Stimulated activated naive CD4-positive, alpha-beta T cell (primary cell): Measurements from ENCODE around the gene RPL13A.
"Not testable (repeated sequence)": the region's sequence is repeated elsewhere in the genome, so short reads cannot be mapped to it uniquely, and the experiment has no call there.

Experiments used
- DNase-seq, 6 experiments: peaks; one replicate each; lab custom pipeline; 2025; lab: John Stamatoyannopoulos, UW

The RPL13A gene

GRCh38 chr19:49456326-49456725, 31.1 kb upstream of the RPL13A start:
- no peak for DNase-seq

DNA sequence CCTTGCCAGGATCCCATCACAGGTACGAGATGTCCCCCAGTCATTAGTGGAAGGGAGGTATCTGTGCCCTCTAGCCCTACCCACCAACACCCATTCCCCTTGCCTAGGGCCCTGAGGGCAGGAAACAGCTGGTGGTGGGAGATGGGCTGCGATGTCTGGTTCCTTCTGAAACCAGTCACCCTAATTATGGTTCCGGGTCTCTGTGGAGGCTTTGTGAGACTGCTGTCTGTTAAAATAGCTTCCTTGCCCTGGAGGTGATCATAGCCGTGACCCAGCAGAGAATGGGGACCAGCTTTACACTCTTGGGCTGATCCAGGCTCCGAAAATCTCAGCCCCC, 28.9 kb upstream of the RPL13A start:
- DNase-seq = no peak

DNA sequence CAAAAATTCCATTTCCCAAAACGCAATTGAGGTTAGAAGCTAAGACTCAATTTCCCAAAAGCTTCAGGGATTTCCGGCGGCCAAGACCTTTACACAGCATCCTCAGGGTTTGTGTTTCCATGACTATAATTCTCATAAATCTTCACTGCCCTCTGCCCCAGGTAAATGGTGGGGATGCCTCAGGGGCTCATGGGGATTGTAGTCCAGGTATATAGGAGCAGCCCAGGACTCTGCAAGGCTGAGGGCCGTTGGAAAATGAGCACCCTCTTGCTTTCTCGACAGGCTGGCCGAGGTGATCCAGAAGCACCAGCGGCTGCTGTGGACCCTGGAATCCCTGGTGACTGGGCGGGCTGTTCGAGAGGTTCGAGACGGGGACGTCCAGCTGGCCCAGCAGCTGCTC, 28.0 kb upstream of the RPL13A start:
- no peak for DNase-seq

DNA sequence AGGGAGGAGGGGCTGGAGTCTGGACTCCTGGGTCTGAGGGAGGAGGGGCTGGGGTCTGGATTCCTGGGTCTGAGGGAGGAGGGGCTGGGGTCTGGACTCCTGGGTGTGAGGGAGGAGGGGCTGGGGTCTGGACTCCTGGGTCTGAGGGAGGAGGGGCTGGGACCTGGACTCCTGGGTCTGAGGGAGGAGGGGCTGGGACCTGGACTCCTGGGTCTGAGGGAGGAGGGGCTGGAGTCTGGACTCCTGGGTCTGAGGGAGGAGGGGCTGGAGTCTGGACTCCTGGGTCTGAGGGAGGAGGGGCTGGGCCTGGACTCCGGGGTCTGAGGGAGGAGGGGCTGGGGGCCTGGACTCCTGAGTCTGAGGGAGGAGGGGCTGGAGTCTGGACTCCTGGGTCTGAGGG, 26.3 kb upstream of the RPL13A start:
- not testable (repeated sequence) for DNase-seq

GRCh38 chr19:49461656-49462055, 25.8 kb upstream of the RPL13A start:
- no peak for DNase-seq

DNA sequence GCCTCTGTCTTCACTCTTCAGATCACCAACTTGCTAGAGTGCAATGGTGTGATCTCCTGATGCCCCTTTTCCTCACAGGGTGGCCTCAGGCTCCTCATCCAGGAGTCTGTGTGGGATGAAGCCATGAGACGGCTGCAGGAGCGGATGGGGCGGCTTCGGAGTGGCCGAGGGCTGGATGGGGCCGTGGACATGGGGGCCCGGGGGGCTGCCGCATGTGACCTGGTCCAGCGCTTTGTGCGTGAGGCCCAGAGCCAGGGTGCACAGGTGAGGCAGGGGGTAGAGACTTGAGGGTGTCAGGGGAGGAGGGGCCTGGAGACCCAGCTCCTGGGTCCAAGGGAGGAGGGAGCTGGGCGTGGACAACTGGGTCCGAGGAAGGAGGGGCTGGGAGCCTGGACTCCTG, 24.9 kb upstream of the RPL13A start:
- no peak for DNase-seq

GRCh38 chr19:49463960-49464740, 23.3 kb upstream of the RPL13A start:
- DNase-seq = no peak

DNA sequence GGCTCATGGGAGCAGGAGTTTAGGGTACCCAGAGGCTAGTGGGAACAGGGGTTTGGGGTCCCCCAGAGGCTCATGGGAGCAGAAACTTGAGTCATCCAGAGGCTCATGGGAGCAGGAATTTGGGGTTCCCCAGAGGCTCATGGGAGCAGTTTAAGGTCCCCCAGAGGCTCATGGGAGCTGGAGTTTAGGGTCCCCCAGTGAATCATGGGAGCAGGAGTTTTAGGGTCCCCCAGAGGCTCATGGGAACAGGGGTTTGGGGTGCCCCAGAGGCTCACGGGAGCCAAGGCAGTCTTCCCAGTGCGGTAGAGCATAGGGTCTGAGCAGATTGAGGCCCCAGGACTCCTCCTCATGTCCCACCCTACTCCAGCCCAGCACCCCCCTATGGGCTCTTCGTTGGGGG, 22.0 kb upstream of the RPL13A start:
- DNase-seq = no peak

- DNase-seq = no peak
Observed at GRCh38 chr19:49468199-49468598, 19.2 kb upstream of the RPL13A start.

- peak; percentile 75 to 98 (median 88) for DNase-seq
Observed at GRCh38 chr19:49468746-49469447, 18.5 kb upstream of the RPL13A start.

- DNase-seq = peak; percentile 60 to 75 (median 72)
Observed at GRCh38 chr19:49469828-49470614, 17.4 kb upstream of the RPL13A start.

- no peak for DNase-seq
Observed at GRCh38 chr19:49470615-49470978, 16.8 kb upstream of the RPL13A start.

GRCh38 chr19:49472936-49473335, 14.5 kb upstream of the RPL13A start:
- no peak for DNase-seq

GRCh38 chr19:49473501-49473867, 13.9 kb upstream of the RPL13A start:
- not testable (repeated sequence) for DNase-seq

GRCh38 chr19:49473868-49474541, 13.4 kb upstream of the RPL13A start, which contains the start of gene FLT3LG:
Gene FLT3LG, plus strand, starts transcription at chr19:49474215. Its CDS starts 425 bp downstream, at chr19:49474640.
- DNase-seq = peak; percentile 92 to 98 (median 94)

DNA sequence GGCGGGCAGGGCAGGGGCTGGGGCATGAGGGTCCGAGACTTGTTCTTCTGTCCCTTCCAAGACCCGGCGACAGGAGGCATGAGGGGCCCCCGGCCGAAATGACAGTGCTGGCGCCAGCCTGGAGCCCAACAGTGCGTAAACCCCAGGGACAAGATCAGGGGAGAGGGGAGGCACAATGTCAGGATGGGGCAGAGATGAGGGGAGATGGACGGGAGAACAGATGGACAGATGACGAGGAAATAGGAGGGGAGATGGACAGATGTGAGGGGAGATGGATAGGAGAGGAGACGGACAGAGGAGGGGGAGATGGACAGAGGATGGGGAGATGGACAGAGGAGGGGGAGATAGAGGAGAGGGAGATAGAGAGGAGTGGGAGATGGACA, 12.9 kb upstream of the RPL13A start:
- no peak for DNase-seq

DNA sequence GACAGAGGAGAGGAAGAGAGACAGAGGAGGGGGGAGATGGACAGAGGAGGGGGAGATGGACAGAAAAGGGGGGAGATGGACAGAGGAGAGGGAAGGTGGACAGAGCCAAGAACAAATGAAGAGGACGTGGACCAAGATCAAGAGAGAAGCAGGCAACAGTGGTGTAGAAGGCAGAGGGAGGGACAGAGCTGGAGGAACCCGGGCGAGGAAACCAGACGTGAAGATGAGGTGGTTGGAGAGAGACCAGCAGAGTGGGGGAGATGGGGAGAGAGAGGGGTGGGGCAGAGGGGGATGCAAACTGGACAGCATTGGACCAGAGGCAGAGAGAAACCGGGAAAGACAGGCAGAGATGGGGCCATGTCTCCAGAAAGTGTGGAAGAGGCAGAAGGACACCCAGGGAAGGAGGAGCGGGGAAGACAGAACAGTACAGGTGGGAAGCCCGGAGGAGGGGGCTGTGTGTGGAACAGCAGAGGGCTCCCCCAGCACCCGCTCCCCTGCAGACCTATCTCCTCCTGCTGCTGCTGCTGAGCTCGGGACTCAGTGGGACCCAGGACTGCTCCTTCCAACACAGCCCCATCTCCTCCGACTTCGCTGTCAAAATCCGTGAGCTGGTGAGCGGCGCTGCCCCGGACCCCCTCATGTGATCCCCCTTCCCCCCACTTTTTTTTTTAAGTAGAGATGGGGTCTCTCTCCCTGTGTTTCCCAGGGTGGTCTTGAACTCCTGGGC, 12.1 kb upstream of the RPL13A start:
- peak in 3 of 6 experiments; percentile 31 to 51 (median 32) for DNase-seq

- peak; percentile 45 to 75 (median 66) for DNase-seq
Observed at GRCh38 chr19:49475995-49476880, 11.2 kb upstream of the RPL13A start.

DNA sequence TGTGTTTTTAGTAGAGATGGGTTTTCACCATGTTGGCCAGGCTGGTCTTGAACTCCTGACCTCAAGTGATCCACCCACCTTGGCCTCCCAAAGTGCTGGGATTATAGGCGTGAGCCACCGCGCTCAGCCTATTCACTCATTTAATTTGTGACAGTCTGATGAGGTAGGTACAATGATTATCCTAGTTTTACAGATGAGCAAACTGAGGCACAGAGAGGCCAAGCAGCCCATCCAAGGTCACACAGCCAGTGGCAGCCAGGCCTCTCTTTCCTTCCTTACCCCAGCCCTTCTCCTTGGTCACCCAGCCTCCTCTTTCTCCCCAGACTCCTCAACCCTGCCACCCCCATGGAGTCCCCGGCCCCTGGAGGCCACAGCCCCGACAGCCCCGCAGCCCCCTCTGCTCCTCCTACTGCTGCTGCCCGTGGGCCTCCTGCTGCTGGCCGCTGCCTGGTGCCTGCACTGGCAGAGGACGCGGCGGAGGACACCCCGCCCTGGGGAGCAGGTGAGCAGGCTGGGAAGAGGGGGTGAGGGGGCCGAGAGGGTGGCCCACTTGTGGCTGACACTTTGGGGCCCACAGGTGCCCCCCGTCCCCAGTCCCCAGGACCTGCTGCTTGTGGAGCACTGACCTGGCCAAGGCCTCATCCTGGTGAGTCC, 7.3 kb upstream of the RPL13A start:
- no peak for DNase-seq
